Retinal pigment epithelial cell (primary cell): ENCODE measurements around the gene SLC45A1.

Experiments used
- DNase-seq: peaks from one replicate; pipeline ENCODE4 v3.0.0-alpha.2; 2010; ENCODE audit warnings: low read depth
- H3K4me3 ChIP-seq: 2 replicates; pipeline ENCODE4 v1.5.1; 2011; ENCODE audit warnings: mild to moderate bottlenecking, low read length, control low read depth, moderate library complexity
- TF ChIP-seq, protein P1 (sequence below): conservative IDR thresholded peaks from 2 replicates; pipeline ENCODE4 v1.5.1; 2011; ENCODE audit warnings: low read depth, low read length, control low read depth, inconsistent platforms

The SLC45A1 gene

DNA sequence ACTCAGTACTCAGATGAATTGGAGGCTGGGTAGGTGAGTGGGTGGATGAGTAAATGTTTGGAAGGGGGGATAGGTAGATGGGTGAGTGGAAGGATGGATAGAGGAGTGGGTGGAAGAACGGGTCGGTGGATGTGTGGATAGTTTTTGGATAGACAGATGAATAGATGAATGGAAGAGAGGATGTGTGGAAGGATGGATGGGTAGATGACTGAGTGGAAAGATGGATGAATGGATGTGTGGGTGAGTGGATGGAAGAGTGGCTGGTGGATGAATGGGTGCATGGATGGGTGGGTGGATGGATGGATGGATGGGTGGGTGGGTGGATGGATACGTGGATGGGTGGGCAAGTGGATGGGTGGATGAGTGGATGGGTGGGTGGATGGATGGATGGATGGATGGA, 3.7 kb downstream of the SLC45A1 start:
- TF ChIP-seq, protein P1, sequence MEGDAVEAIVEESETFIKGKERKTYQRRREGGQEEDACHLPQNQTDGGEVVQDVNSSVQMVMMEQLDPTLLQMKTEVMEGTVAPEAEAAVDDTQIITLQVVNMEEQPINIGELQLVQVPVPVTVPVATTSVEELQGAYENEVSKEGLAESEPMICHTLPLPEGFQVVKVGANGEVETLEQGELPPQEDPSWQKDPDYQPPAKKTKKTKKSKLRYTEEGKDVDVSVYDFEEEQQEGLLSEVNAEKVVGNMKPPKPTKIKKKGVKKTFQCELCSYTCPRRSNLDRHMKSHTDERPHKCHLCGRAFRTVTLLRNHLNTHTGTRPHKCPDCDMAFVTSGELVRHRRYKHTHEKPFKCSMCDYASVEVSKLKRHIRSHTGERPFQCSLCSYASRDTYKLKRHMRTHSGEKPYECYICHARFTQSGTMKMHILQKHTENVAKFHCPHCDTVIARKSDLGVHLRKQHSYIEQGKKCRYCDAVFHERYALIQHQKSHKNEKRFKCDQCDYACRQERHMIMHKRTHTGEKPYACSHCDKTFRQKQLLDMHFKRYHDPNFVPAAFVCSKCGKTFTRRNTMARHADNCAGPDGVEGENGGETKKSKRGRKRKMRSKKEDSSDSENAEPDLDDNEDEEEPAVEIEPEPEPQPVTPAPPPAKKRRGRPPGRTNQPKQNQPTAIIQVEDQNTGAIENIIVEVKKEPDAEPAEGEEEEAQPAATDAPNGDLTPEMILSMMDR, result no peak
- DNase-seq, result no peak
- H3K4me3 ChIP-seq, result no peak overlapping the region

DNA sequence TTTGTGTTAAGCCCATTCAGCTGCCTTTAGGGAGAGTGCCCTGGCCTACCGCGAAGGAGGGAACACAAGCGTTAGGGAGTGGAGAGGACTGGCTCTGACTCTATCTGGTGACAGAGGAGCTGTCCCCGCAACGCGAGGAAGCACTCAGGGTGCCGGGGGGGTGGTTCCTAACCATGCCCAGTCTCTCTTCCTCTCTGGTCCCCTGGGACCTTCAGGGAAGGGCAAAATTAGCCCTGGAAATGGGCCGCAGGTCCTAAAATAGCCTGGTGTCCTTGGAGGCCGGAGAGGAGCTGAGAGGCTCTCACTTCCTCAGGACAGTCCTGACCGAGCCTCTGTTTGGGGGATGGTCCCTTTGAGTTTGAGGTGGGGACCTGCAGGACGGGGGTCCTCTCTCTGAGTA, 5.8 kb downstream of the SLC45A1 start:
- TF ChIP-seq, protein P1, result no peak
- DNase-seq, result no peak
- H3K4me3 ChIP-seq, result no peak overlapping the region

DNA sequence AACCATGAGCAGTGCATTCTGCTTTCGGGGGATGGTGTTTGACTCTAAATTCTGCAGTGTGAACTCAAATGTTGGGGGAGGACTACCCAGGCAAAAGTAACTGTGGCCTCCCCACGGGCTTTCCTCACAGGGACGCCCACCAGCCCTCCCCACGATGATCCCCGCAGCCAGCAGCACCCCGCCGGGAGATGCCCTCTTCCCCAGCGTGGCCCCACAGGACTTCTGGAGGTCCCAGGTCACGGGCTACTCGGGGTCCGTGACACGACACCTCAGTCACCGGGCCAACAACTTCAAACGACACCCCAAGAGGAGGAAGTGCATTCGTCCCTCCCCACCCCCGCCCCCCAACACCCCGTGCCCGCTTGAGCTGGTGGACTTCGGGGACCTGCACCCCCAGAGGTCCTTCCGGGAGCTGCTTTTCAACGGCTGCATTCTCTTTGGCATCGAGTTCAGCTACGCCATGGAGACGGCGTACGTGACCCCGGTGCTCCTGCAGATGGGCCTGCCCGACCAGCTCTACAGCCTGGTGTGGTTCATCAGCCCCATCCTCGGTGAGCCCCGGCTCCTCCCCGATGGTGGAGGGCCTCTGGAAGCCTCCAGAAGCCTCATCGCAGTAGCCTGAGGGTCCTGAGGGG, 6.4 kb downstream of the SLC45A1 start:
- H3K4me3 ChIP-seq, result no peak overlapping the region
- TF ChIP-seq, protein P1, result no peak
- DNase-seq, result no peak

DNA sequence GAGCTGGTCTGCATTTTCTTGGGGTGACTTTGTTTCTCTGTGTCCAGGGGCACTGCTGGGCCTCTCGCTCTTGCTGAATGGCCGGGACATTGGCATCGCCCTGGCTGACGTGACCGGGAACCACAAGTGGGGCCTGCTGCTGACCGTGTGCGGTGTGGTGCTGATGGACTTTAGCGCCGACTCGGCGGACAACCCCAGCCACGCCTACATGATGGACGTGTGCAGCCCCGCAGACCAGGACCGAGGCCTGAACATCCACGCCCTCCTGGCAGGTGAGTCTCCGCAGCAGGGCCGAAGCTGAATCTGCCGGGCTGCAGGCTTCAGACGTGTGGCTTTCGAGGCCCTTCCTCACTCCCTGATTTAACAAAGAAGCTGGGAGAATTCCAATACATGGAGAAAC, 7.9 kb downstream of the SLC45A1 start:
- no peak for DNase-seq
- no peak overlapping the region for H3K4me3 ChIP-seq
- TF ChIP-seq, protein P1, result no peak

DNA sequence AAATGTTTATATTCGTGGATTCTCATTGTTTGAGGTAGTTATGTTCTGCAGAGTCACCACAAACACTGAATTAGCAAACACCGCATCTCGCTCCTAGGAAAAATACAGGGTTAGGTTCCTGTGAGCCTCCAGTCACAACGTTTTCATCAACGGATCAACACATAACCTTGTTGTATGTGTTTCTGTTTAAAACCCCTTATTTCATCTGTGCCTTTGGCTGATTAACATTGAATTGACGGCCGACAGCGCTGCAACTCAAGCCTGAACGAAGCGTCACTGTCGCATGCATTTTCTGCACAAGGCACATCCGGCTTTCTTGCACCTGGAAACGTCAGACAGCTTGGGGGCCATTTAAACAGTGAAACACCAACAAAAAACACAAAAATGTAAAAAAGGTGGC, 8.4 kb downstream of the SLC45A1 start:
- no peak overlapping the region for H3K4me3 ChIP-seq
- DNase-seq, result no peak
- TF ChIP-seq, protein P1, result no peak

DNA sequence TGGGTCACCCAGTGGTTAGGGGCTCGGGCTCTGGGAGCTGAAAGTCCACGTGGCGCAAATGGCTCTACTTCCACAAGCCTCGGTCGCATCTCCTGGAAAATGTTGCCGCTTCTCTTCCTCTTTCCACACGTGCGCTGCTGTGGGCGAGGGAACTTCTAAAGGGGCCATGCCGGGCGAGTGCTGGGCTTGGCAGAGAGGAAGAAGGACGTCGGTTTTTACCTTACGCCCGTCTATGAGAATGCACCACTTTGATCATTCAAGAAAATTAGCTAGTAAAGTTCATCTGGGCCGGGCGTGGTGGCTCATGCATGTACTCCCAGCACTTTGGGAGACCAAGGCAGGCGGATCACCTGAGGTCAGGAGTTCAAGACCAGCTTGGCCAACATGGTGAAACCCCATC, 10.4 kb downstream of the SLC45A1 start:
- H3K4me3 ChIP-seq, result no peak overlapping the region
- TF ChIP-seq, protein P1, result no peak
- no peak for DNase-seq

DNA sequence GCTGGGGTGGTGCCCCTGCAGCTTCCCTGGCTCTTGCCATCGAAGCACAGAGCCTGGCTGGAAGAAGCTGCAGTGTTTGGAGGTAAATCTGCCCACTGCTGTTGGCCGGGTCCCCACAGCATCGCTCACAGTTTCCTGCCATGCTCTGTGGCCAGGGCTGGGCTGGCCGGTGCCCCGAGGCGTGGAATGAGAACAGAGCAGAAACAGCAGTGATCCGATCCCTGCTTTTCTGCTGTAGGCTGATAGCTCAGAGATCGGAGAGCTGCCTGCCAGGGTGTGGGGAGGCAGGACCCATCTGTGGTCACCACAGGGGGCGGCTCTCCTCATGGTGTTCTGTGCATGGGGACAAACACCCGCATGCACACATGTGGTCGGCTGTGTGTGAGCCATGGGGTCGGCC, 11.5 kb downstream of the SLC45A1 start:
- TF ChIP-seq, protein P1, result no peak
- no peak for DNase-seq
- H3K4me3 ChIP-seq, result no peak overlapping the region
